DND-41 (cell line): ENCODE data around the gene AIF1.

Source experiments
- ATAC-seq: fragments of 200-7000 bp; cut with Tn5 transposase; 3 replicates; pipeline ENCODE4 v1.9.1; 2021; ENCODE audit warnings: low read depth; ENCODE audit not compliant: insufficient read depth
- DNase-seq: peaks from one replicate; pipeline ENCODE4 v3.0.0-alpha.2; 2020
- H2AFZ ChIP-seq: 2 replicates; pipeline ENCODE4 v1.6.0; 2012; ENCODE audit warnings: low read depth, low read length
- H3K27ac ChIP-seq: 2 replicates; pipeline ENCODE4 v1.5.1; 2012; ENCODE audit warnings: low read length, inconsistent platforms
- H3K27me3 ChIP-seq: fragments of 200-600 bp; sonication (generic); 2 replicates; pipeline ENCODE4 v1.6.0; 2012; ENCODE audit warnings: low read length, mild to moderate bottlenecking, inconsistent platforms; ENCODE audit not compliant: insufficient read depth, poor library complexity
- H3K36me3 ChIP-seq: 2 replicates; pipeline ENCODE4 v1.5.1; 2012; ENCODE audit warnings: low read length, inconsistent platforms; ENCODE audit not compliant: insufficient read depth
- H3K4me1 ChIP-seq: 2 replicates; pipeline ENCODE4 v1.5.1; 2012; ENCODE audit warnings: mild to moderate bottlenecking, low read length; ENCODE audit not compliant: insufficient read depth
- H3K4me2 ChIP-seq: 2 replicates; pipeline ENCODE4 v1.6.0; 2012; ENCODE audit warnings: mild to moderate bottlenecking, moderate library complexity, low read length, inconsistent platforms; ENCODE audit not compliant: insufficient read depth
- H3K4me3 ChIP-seq, 2 experiments: fragments of 200-600 bp in 1 of 2; shearing (Covaris generic) in 1 of 2; 2 replicates each; pipeline ENCODE4 v1.5.1; 2012 to 2016; ENCODE audit warnings: inconsistent platforms in 2 of 2, low read length in 2 of 2, mild to moderate bottlenecking in 2 of 2, low read depth in 1 of 2, moderate library complexity in 1 of 2
- H3K79me2 ChIP-seq: 2 replicates; pipeline ENCODE4 v1.6.0; 2012; ENCODE audit warnings: low read length, inconsistent platforms; ENCODE audit not compliant: insufficient read depth
- H3K9ac ChIP-seq: 2 replicates; pipeline ENCODE4 v1.6.0; 2012; ENCODE audit warnings: low read depth, mild to moderate bottlenecking, inconsistent platforms, low read length, moderate library complexity
- H3K9me3 ChIP-seq: 2 replicates; pipeline ENCODE4 v1.5.1; 2012; ENCODE audit warnings: low read length, moderate library complexity, mild to moderate bottlenecking, inconsistent platforms; ENCODE audit not compliant: insufficient read depth, severe bottlenecking
- H4K20me1 ChIP-seq: 2 replicates; pipeline ENCODE4 v1.6.0; 2012; ENCODE audit warnings: low read length; ENCODE audit not compliant: insufficient read depth
- CTCF ChIP-seq: IDR thresholded peaks from 2 replicates; pipeline ENCODE4 v1.5.1; 2012; ENCODE audit warnings: borderline replicate concordance, low read length, moderate library complexity, mild to moderate bottlenecking; ENCODE audit not compliant: poor library complexity, severe bottlenecking; ENCODE audit errors: extremely low read depth
- EZH2 ChIP-seq: IDR thresholded peaks from 3 replicates; pipeline ENCODE4 v1.6.1; 2012; ENCODE audit warnings: borderline replicate concordance, low read depth, mild to moderate bottlenecking, moderate library complexity, low read length, inconsistent platforms; ENCODE audit not compliant: severe bottlenecking

Gene AIF1

GRCh38 chr6:31574106-31575061 is 40.6 kb upstream of the AIF1 start:
- Histone ChIP-seq H3K4me1 (peaks cover 28% of the 10 kb centered on the region), H3K27me3 (no peaks in the 10 kb centered on the region), H3K27ac (peak overlapping the region; percentile 76), H4K20me1 (no peaks in the 10 kb centered on the region), H3K36me3 (no peaks in the 10 kb centered on the region), H3K79me2 (no peaks in the 10 kb centered on the region), H2AFZ (peak overlapping the region; percentile 80), H3K4me2 (peak overlapping the region; percentile 66), H3K9me3 (no peaks in the 10 kb centered on the region), H3K4me3 (peak overlapping the region in 1 of 2 experiments; percentile 62; a peak in 2 of 4 replicates), H3K9ac (peak overlapping the region; percentile 65)
- DNase-seq: no peak
- no peak for TF ChIP-seq EZH2
- no peak for TF ChIP-seq CTCF
- ATAC-seq: no peak

- H3K36me3 ChIP-seq: no peaks in the 10 kb centered on the region
- peak within 1 kb of the TSS; percentile 76 for H3K27ac ChIP-seq
- H3K9ac ChIP-seq: peak within 1 kb of the TSS; percentile 65
- peak; percentile 92 for DNase-seq
- H3K4me1 ChIP-seq: peaks cover 31% of the 10 kb centered on the region
- peak; percentile 74 for ATAC-seq
- no peaks in the 10 kb centered on the region for H3K79me2 ChIP-seq
- no peaks in the 10 kb centered on the region for H3K9me3 ChIP-seq
- H3K4me3 ChIP-seq: peak within 1 kb of the TSS; percentile 4 to 62; a peak in 3 of 4 replicates
- H2AFZ ChIP-seq: peak within 1 kb of the TSS; percentile 80
- no peaks in the 10 kb centered on the region for H4K20me1 ChIP-seq
- no peaks in the 10 kb centered on the region for H3K27me3 ChIP-seq
- no peak for TF ChIP-seq CTCF
- H3K4me2 ChIP-seq: peak within 1 kb of the TSS; percentile 66
Observed at GRCh38 chr6:31575335-31575901, 39.6 kb upstream of the AIF1 start, which contains the start of gene TNF. Gene TNF, plus strand, starts transcription at chr6:31575565. Its CDS starts 177 bp downstream, at chr6:31575742.

- H3K4me2 ChIP-seq: peak overlapping the region; percentile 66
- peaks cover 37% of the 10 kb centered on the region for H3K4me1 ChIP-seq
- no peak for DNase-seq
- TF ChIP-seq CTCF (no peak), EZH2 (no peak)
- no peaks in the 10 kb centered on the region for H3K9me3 ChIP-seq
- no peaks in the 10 kb centered on the region for H4K20me1 ChIP-seq
- H3K4me3 ChIP-seq: peak overlapping the region; percentile 4 to 62; a peak in 3 of 4 replicates
- peaks cover 2% of the 10 kb centered on the region; the same call in 1 of the 2 replicates for H3K79me2 ChIP-seq
- H3K9ac ChIP-seq: peak overlapping the region; percentile 65
- ATAC-seq: no peak
- H2AFZ ChIP-seq: peak overlapping the region; percentile 80
- peak overlapping the region; percentile 76 for H3K27ac ChIP-seq
- no peaks in the 10 kb centered on the region; the same call in 1 of the 2 replicates for H3K36me3 ChIP-seq
- peaks cover 3% of the 10 kb centered on the region for H3K27me3 ChIP-seq
Observed at GRCh38 chr6:31575952-31576685, 38.9 kb upstream of the AIF1 start.
